ENCODE measurements around the gene TAS2R1. TPM values are rescaled to one million over a fixed set of nuclear protein-coding genes. Genes with fewer than 3 reads are reported as not detected.

TAS2R1 gene
- polyA plus RNA-seq, 1 donor (not counting 4 experiments of a cell fraction or from before 2014, with no cell fraction given), result not detected

DNA sequence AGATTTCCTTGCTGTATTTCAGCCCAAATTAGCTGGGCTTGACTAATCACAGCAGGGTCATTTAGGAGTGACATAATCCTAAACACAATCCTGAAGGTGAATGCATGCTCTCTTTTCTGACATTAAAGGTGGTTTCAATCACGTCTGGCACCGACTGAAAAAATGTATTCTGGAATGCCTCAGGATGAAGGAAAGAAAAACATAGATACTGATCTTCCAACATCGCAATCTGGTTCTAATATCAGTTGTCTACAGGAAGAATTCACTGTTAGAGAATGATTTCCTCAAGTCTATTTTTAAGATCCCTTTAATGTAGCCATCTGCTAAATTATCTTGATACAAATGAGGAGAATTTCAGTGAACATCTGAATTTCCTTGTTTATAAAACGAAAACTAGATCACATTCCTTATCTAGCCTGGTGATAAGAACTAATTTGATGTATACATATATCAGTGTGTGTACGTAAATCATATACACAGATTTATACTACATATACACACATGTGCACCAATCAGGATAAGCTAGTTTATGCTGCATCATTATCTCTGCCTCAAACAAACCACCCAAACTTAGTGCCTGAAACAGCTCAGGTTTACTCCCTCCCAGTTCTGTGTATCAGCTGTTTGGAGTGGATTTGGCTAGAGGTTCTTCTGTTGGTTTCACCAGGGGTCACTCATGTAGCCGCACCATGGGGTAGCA is 31.3 kb upstream of the TAS2R1 start:
- H2AFZ ChIP-seq (ENCODE audit: control insufficient read depth, low read length), result no peak overlapping the region
- no peaks in the 10 kb centered on the region for H3K36me3 ChIP-seq (ENCODE audit: control insufficient read depth in 2 of 2, extremely low read depth in 1 of 2, insufficient read depth in 2 of 2, low read length in 2 of 2)
- dilution Hi-C loops (cut with MboI; ENCODE audit: extremely low pct_ligation_motif_present, low sequenced_read_pairs), result no loop called here
- no peaks in the 10 kb centered on the region for H3K9me3 ChIP-seq (ENCODE audit: control insufficient read depth, low read depth, low read length)
- no peak overlapping the region for H3K9ac ChIP-seq (ENCODE audit: control insufficient read depth, extremely low read depth, insufficient read depth, low read length)
- H4K20me1 ChIP-seq (ENCODE audit: control insufficient read depth, extremely low read depth, insufficient read depth, low read length), result no peaks in the 10 kb centered on the region
- TF ChIP-seq, protein P1, sequence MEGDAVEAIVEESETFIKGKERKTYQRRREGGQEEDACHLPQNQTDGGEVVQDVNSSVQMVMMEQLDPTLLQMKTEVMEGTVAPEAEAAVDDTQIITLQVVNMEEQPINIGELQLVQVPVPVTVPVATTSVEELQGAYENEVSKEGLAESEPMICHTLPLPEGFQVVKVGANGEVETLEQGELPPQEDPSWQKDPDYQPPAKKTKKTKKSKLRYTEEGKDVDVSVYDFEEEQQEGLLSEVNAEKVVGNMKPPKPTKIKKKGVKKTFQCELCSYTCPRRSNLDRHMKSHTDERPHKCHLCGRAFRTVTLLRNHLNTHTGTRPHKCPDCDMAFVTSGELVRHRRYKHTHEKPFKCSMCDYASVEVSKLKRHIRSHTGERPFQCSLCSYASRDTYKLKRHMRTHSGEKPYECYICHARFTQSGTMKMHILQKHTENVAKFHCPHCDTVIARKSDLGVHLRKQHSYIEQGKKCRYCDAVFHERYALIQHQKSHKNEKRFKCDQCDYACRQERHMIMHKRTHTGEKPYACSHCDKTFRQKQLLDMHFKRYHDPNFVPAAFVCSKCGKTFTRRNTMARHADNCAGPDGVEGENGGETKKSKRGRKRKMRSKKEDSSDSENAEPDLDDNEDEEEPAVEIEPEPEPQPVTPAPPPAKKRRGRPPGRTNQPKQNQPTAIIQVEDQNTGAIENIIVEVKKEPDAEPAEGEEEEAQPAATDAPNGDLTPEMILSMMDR (optimal IDR thresholded peaks at IDR 0.05 in 1 of 3, IDR thresholded peaks at IDR 0.05 in 1 of 3, conservative IDR thresholded peaks at IDR 0.05 in 1 of 3; ENCODE audit: extremely low read depth in 1 of 3, insufficient read depth in 2 of 3, low read length in 3 of 3), result no peak
- TF ChIP-seq EZH2 (IDR thresholded peaks at IDR 0.05; ENCODE audit: low read length), result no peak
- FAIRE-seq (no peak), DNase-seq (ENCODE audit: low read depth, low spot score) (no peak)
- H3K27me3 ChIP-seq (ENCODE audit: control insufficient read depth, extremely low read depth, insufficient read depth, low read length), result no peaks in the 10 kb centered on the region
- H3K4me1 ChIP-seq (ENCODE audit: control insufficient read depth, extremely low read depth, insufficient read depth, low read length), result no peaks in the 10 kb centered on the region
- no peak overlapping the region for H3K27ac ChIP-seq (ENCODE audit: control insufficient read depth, insufficient read depth, low read length)
- no peaks in the 10 kb centered on the region for H3K9me1 ChIP-seq (ENCODE audit: control insufficient read depth, extremely low read depth, insufficient read depth, low read length)
- H3K4me2 ChIP-seq (ENCODE audit: control insufficient read depth, extremely low read depth, insufficient read depth, low read depth, low read length), result no peak overlapping the region
- no peaks in the 10 kb centered on the region for H3K79me2 ChIP-seq (ENCODE audit: control insufficient read depth, insufficient read depth, low read length)
- no peak overlapping the region for H3K4me3 ChIP-seq (ENCODE audit: control insufficient read depth in 2 of 3, extremely low read depth in 1 of 3, insufficient read depth in 2 of 3, low read depth in 1 of 3, low read length in 3 of 3)

DNA sequence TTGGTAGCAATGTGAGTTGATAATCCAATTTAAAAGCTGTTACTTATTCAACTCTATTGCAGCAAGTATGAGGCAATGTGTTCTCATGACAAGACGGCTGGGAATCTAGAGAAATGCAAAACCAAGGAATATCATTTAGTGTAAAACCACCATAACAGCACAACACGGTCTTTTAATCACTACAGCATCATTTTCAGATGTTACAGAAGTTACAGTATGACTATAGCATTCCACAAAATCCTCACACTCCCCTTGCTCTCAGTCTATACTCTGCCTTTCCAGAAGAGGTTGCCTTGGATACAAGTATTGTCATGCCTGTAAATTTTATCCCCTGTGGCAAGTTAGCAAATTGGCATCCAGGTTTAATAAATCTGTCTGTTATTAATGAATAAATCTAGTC is 28.6 kb upstream of the TAS2R1 start:
- no peak overlapping the region for H3K27ac ChIP-seq (ENCODE audit: control insufficient read depth, insufficient read depth, low read length)
- H3K9me3 ChIP-seq (ENCODE audit: control insufficient read depth, low read depth, low read length), result no peaks in the 10 kb centered on the region
- no peaks in the 10 kb centered on the region for H3K36me3 ChIP-seq (ENCODE audit: control insufficient read depth in 2 of 2, extremely low read depth in 1 of 2, insufficient read depth in 2 of 2, low read length in 2 of 2)
- no peak overlapping the region for H3K9ac ChIP-seq (ENCODE audit: control insufficient read depth, extremely low read depth, insufficient read depth, low read length)
- no peaks in the 10 kb centered on the region for H3K9me1 ChIP-seq (ENCODE audit: control insufficient read depth, extremely low read depth, insufficient read depth, low read length)
- no peaks in the 10 kb centered on the region for H3K79me2 ChIP-seq (ENCODE audit: control insufficient read depth, insufficient read depth, low read length)
- no peak for DNase-seq (ENCODE audit: low read depth, low spot score)
- H4K20me1 ChIP-seq (ENCODE audit: control insufficient read depth, extremely low read depth, insufficient read depth, low read length), result no peaks in the 10 kb centered on the region
- no peaks in the 10 kb centered on the region for H3K27me3 ChIP-seq (ENCODE audit: control insufficient read depth, extremely low read depth, insufficient read depth, low read length)
- no peak overlapping the region for H3K4me3 ChIP-seq (ENCODE audit: control insufficient read depth in 2 of 3, extremely low read depth in 1 of 3, insufficient read depth in 2 of 3, low read depth in 1 of 3, low read length in 3 of 3)
- H2AFZ ChIP-seq (ENCODE audit: control insufficient read depth, low read length), result no peak overlapping the region
- no peak overlapping the region for H3K4me2 ChIP-seq (ENCODE audit: control insufficient read depth, extremely low read depth, insufficient read depth, low read depth, low read length)
- dilution Hi-C loops (cut with MboI; ENCODE audit: extremely low pct_ligation_motif_present, low sequenced_read_pairs), result no loop called here
- no peaks in the 10 kb centered on the region for H3K4me1 ChIP-seq (ENCODE audit: control insufficient read depth, extremely low read depth, insufficient read depth, low read length)
- no peak for FAIRE-seq
- TF ChIP-seq, protein P1 (optimal IDR thresholded peaks at IDR 0.05 in 1 of 3, IDR thresholded peaks at IDR 0.05 in 1 of 3, conservative IDR thresholded peaks at IDR 0.05 in 1 of 3; ENCODE audit: extremely low read depth in 1 of 3, insufficient read depth in 2 of 3, low read length in 3 of 3), result no peak
- no peak for TF ChIP-seq EZH2 (IDR thresholded peaks at IDR 0.05; ENCODE audit: low read length)
